ENCODE measurements around the gene INVS. TPM values are rescaled to one million over a fixed set of nuclear protein-coding genes. Genes with fewer than 3 reads are reported as not detected.

Gene INVS
- total and polyA plus RNA-seq, 2 of the 4 experiments (the other 2 are of a cell fraction) = 9.2 to 33.5 TPM

DNA sequence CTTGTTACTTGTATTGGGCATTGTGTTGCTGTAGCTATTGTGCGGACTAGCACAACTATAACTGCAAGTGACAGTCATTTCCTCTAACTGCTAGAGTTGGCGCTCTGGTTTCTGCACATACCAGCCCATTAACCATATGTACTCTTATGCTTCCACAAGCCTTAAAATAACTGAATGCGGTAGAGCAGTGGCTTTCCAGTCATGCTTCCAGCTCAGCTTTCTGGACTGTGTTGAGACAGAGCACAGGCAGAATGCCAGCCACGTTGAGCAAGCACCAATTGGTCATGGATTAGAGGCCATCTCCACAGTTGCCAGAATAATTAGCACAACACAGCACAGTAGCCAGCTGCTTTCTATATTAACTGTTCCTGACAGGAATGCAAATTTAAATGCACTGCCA is 12.2 kb downstream of the INVS start:
- Histone ChIP-seq H2BK120ac (ENCODE audit: low read depth, low read length) (no peak overlapping the region), H4K8ac (ENCODE audit: low read depth in 2 of 2, low read length in 2 of 2) (no peak overlapping the region), H3K27ac (ENCODE audit: insufficient read depth, low read length) (no peak overlapping the region), H3K27me3 (ENCODE audit: control insufficient read depth, insufficient read depth, low read length) (no peaks in the 10 kb centered on the region), H3K14ac (replicated peaks; ENCODE audit: low read depth, low read length) (no peak overlapping the region), H3K23ac (ENCODE audit: low read depth, low read length) (no peak overlapping the region), H4K20me1 (ENCODE audit: insufficient read depth, low read length) (peaks cover 4% of the 10 kb centered on the region; the same call in 1 of the 2 replicates), H3K4me2 (ENCODE audit: low read depth, low read length) (no peak overlapping the region), H3K4me3 (ENCODE audit: insufficient read depth, low read depth, low read length) (no peak overlapping the region), H4K5ac (ENCODE audit: low read depth, low read length) (no peak overlapping the region), H3K9ac (ENCODE audit: low read depth, low read length) (no peak overlapping the region), H3K79me1 (ENCODE audit: low read depth in 1 of 2, low read length in 2 of 2) (peaks cover 5 to 21% of the 10 kb centered on the region in 2 experiments; a peak in 2 of 4 replicates), H2BK15ac (ENCODE audit: low read depth, low read length) (no peak overlapping the region), H2BK5ac (ENCODE audit: low read depth, low read length, poor library complexity, severe bottlenecking) (peak overlapping the region; percentile 40), H3K9me1 (ENCODE audit: insufficient read depth, low read length) (0 out of 2 replicates have a peak, but pooled peaks cover 3% of the 10 kb centered on the region), H4K91ac (ENCODE audit: insufficient read depth, low read depth, low read length) (no peak overlapping the region), H2AK9ac (replicated peaks; ENCODE audit: low read depth, low read length, poor library complexity) (no peak overlapping the region), H2AK5ac (ENCODE audit: low read depth, low read length) (no peak overlapping the region), H3K4me1 (ENCODE audit: control insufficient read depth, insufficient read depth, low read length) (no peaks in the 10 kb centered on the region), H2BK20ac (ENCODE audit: low read depth, low read length) (no peak overlapping the region), H3K4ac (ENCODE audit: low read depth, low read length) (no peak overlapping the region), H2AFZ (replicated peaks; ENCODE audit: low read length, poor library complexity) (no peak overlapping the region), H3K36me3 (ENCODE audit: control insufficient read depth, insufficient read depth, low read length) (peaks cover 4% of the 10 kb centered on the region), H3K9me3 (ENCODE audit: control insufficient read depth, insufficient read depth, low read length) (no peaks in the 10 kb centered on the region), H3K18ac (ENCODE audit: low read depth, low read length) (no peak overlapping the region), H3K56ac (ENCODE audit: extremely low read depth, insufficient read depth, low read length) (no peak overlapping the region)
- dilution Hi-C loops (cut with HindIII; ENCODE audit: low sequenced_read_pairs, unreplicated experiment) = no loop called here
- 0% methylated on average over 2 of the region's 4 CpGs; no CpG with 5 or more reads in 1 of the 2 experiments for WGBS, 2 experiments (ENCODE audit: extremely low coverage in 2 of 2, insufficient read length in 1 of 2)
- in situ Hi-C loops (cut with MboI; ENCODE audit: low sequenced_read_pairs) = no loop called here
- no TSS peak for BruUV-seq (replicated peaks)
- CTCF ChIA-PET = interaction anchor here (0.9 to 1.4 kb wide), 2 partner anchors 16 to 20 kb away, joined by 3 read pairs; no protein-coding TSS in a partner anchor
- DNase-seq = peak; percentile 98
- TF ChIP-seq CEBPB (IDR thresholded peaks at IDR 0.05; ENCODE audit: low read depth, low read length) (peak; percentile 99), BHLHE40 (IDR thresholded peaks at IDR 0.05; ENCODE audit: low read depth, low read length) (peak; percentile 62), RCOR1 (IDR thresholded peaks at IDR 0.05; ENCODE audit: insufficient replicate concordance, low read length) (no peak), NFE2L2 (IDR thresholded peaks at IDR 0.05; ENCODE audit: low read depth, low read length) (peak; percentile 13; the same call in 1 of the 2 replicates), MXI1 (IDR thresholded peaks at IDR 0.05; ENCODE audit: borderline replicate concordance, low read depth, low read length) (peak; percentile 83), MAFK (IDR thresholded peaks at IDR 0.05; ENCODE audit: low read depth, low read length) (no peak), FOS (IDR thresholded peaks at IDR 0.05; ENCODE audit: low read depth, low read length) (peak; percentile 56)
- POLR2A ChIA-PET (ENCODE audit: unreplicated experiment) = no interaction called here
- ATAC-seq (ENCODE audit: low read depth) = peak; percentile 96
- intact Hi-C loops (cut with micrococcal nuclease) = loop anchor here (1.0 kb wide), 4 partner anchors 12 to 926 kb away; partner anchors contain the start of gene INVS
